HG02884 (cell line): Measurements from ENCODE around the gene CKAP5.
"Not testable (repeated sequence)": the region's sequence is repeated elsewhere in the genome, so short reads cannot be mapped to it uniquely, and the experiment has no call there.

Experiments used
- ATAC-seq: cut with Tn5 transposase; IDR thresholded peaks from one replicate; pipeline ENCODE4 v1.9.1; 2021; ENCODE audit warnings: mild to moderate bottlenecking, moderate library complexity; ENCODE audit not compliant: unreplicated experiment

CKAP5 gene

GRCh38 chr11:46728659-46729040 is 117.4 kb downstream of the CKAP5 start:
- ATAC-seq, result no peak

- no peak for ATAC-seq
These were observed 118.0 kb downstream of the CKAP5 start for GRCh38 chr11:46727952-46728658.

GRCh38 chr11:46726206-46726862 is 119.7 kb downstream of the CKAP5 start:
- ATAC-seq, result no peak

- ATAC-seq, result no peak
These were observed 120.5 kb downstream of the CKAP5 start for GRCh38 chr11:46725338-46726205.

GRCh38 chr11:46724088-46724487 is 122.0 kb downstream of the CKAP5 start:
- ATAC-seq, result no peak

GRCh38 chr11:46723359-46723680 is 122.8 kb downstream of the CKAP5 start:
- ATAC-seq, result no peak

- ATAC-seq, result no peak
These were observed 123.3 kb downstream of the CKAP5 start for GRCh38 chr11:46722566-46723358.

- no peak for ATAC-seq
These were observed 124.8 kb downstream of the CKAP5 start for GRCh38 chr11:46721286-46721685.

- ATAC-seq, result no peak
These were observed 126.4 kb downstream of the CKAP5 start for GRCh38 chr11:46719543-46720218.

GRCh38 chr11:46719048-46719542 is 127.0 kb downstream of the CKAP5 start, which contains the start of gene F2:
Gene F2, plus strand, starts transcription at chr11:46719213. Its CDS starts 23 bp downstream, at chr11:46719236.
- no peak for ATAC-seq

GRCh38 chr11:46718155-46719019 is 127.7 kb downstream of the CKAP5 start:
- ATAC-seq, result no peak

GRCh38 chr11:46717825-46718154 is 128.3 kb downstream of the CKAP5 start:
- ATAC-seq, result not testable (repeated sequence)

GRCh38 chr11:46712874-46713576 is 133.1 kb downstream of the CKAP5 start:
- no peak for ATAC-seq

GRCh38 chr11:46711303-46711702 is 134.8 kb downstream of the CKAP5 start:
- no peak for ATAC-seq

- ATAC-seq, result no peak
These were observed 135.2 kb downstream of the CKAP5 start for GRCh38 chr11:46710821-46711269.

- ATAC-seq, result not testable (repeated sequence)
These were observed 136.7 kb downstream of the CKAP5 start for GRCh38 chr11:46709351-46709750.

- ATAC-seq, result no peak
These were observed 139.2 kb downstream of the CKAP5 start for GRCh38 chr11:46706886-46707285.

- no peak for ATAC-seq
These were observed 140.9 kb downstream of the CKAP5 start for GRCh38 chr11:46705070-46705688.
